GM18502 (cell line): ENCODE measurements around the gene UPF3B.
"Not testable (repeated sequence)": the region's sequence is repeated elsewhere in the genome, so short reads cannot be mapped to it uniquely, and the experiment has no call there.

Source experiments
- ATAC-seq: cut with Tn5 transposase; IDR thresholded peaks from one replicate; pipeline ENCODE4 v1.9.1; 2021; ENCODE audit warnings: mild to moderate bottlenecking; ENCODE audit not compliant: unreplicated experiment, poor library complexity

UPF3B gene

DNA sequence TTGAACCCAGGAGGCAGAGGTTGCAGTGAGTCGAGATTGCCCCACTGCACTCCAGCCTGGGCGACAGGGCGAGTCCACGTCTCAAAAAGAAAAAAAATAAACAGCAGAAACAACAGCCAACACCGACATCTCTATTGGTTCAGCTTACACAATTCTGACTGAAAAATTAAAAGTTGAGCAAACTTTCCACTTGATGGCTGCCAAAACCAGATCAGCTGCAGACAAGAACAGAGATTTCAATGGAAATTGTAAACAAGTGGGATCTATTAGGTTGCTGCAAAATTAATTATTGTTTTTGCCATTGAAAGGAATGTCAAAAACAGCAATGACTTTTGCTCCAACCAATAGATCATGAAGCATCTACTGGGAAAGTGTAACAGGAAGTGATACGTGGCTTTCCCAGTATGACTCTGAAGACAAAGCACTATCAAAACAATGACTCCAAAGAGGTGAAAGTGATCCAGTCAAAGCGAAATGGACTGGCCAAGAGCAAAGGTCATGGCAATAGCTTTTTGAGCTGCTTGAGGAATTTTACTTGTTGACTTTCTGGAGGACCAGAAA, 26.3 kb downstream of the UPF3B start:
- no peak for ATAC-seq

DNA sequence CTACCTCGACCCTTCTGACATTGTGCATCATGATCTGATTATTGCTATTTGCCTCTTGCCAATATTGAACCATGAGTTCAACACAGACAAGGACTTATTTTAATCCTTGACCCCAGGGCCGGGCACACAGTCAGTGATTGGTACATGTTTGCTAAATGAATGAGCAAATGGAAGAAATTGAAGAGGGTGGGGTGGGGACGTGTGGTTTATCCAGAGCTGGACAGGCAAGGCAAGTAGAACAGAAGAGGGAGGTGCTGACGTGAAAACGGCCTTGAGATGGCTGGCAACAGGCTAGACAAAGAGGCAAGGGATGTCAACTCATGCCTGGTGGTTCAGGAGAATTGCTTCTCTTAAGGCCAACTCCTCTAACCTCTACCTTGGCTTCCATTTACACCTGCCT, 28.5 kb downstream of the UPF3B start:
- not testable (repeated sequence) for ATAC-seq

GRCh38 chrX:119821703-119822102, 31.1 kb downstream of the UPF3B start:
- ATAC-seq, result peak; percentile 97

- no peak for ATAC-seq
Observed at GRCh38 chrX:119817130-119817690, 35.6 kb downstream of the UPF3B start.

DNA sequence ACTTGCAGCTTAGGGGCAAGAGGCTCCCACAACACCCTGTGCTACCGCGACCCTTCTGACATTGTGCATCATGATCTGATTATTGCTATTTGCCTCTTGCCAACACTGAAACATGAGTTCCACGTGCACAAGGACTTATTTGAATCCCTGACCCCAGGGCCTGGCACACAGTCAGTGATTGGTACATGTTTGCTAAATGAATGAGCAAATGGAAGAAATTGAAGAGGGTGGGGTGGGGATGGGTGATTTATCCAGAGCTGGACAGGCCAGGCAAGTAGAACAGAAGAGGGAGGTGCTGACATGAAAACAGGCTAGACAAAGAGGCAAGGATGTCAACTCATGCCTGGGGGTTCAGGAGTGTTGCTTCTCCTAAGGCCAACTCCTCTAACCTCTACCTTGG, 36.5 kb downstream of the UPF3B start:
- no peak for ATAC-seq

DNA sequence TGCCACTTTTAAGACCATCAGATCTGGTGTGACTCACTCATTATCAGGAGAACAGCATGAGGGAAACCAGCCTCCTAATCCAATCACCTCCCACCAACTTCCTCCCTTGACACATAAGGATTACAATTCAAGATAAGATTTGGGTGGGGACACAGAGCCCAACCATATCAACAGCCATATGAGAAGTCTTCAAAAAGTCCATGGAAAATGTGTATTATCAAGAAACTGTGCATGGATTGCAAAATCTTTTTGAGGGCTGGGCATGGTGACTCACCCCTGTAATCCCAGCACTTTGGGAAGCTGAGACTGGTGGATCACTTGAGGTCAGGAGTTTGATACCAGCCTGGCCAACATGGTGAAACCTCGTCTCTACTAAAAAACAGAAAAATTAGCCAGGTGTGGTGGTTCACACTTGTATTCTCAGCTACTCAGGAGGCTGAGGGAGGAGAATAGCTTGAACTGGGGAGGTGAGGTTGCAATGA, 43.5 kb downstream of the UPF3B start:
- ATAC-seq, result no peak

GRCh38 chrX:119808461-119808860, 44.3 kb downstream of the UPF3B start:
- not testable (repeated sequence) for ATAC-seq

- no peak for ATAC-seq
Observed at GRCh38 chrX:119802546-119802945, 50.2 kb downstream of the UPF3B start.

DNA sequence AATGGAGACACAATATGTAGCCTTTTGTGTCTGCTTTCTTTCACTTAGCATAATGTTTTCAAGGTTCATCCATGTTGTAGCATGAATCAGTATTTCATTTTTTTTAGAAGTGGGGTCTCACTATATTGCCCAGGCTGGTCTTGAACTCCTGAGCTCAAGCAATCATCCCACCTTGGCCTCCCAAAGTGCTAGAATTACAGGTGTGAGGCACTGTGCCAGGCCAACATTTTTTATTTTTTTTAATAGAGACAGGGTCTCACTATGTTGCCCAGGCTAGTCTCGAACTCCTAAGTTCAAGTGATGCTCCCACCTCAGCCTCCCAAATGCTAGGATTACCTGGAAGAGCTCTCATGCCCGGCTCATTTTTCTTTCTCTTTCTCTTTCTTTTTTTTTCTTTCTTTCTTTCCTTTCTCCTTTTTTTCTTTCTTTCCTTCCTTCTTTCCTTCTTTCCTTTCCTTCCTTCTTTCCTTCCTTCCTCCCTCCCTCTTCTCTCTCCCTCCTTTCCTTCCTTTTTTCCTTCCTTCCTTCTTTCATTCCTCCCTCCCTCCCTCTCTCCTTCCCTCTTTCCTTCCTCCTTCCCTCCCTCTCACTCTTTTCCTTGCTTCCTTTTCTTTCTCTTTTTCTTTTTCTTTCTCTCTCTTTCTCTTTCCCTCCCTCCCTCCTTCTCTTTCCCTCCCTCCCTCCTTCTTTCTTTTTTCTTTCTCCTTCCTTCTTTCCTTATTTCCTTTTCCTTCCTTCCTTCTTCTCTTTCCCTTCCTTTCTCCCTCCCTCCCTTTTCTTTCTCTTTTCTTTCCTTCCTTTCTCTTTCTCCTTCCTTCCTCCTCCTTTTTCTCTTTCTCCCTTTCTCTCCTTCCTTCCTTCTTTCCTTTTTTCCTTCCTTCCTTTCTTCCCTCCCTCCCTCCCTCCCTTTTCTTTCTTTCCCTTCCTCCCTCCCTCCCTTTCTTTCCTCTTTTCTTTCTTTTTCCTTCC, 51.2 kb downstream of the UPF3B start:
- no peak for ATAC-seq

GRCh38 chrX:119791437-119792231, 61.1 kb downstream of the UPF3B start, which contains the start of gene RPL39:
TSS of gene RPL39 (minus strand) at chrX:119791630. CDS start at chrX:119791576, 54 bp downstream.
- peak; percentile 85 for ATAC-seq

DNA sequence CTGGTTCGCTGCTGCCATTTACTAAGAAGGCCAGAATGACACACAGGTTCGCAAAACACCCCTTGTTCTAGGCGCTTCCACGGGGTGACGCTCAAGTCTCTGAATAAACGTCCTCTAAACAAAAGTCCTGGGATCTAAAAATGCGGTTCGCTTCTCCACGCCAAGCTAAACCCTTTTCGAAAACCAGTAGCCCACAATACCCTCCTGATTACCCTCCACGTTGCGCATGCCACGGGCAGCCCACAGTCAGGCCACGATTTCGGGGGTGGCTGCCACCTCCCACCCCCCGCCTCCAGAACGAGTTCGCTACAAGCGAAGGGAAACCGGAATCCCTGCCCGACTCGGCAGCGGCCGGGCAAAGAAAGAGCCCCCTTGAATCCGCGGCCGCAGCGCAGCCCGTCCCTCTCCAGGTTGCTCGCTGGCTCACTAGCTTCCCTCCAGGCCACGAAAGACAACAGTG, 61.8 kb downstream of the UPF3B start:
- peak; percentile 26 for ATAC-seq

- peak; percentile 72 for ATAC-seq
Observed at GRCh38 chrX:119784747-119785446, 67.9 kb downstream of the UPF3B start.
